Endothelial cell of umbilical vein (primary cell): ENCODE results near the gene GCNT2. TPM values are rescaled to one million over a fixed set of nuclear protein-coding genes. Genes with fewer than 3 reads are reported as not detected.

Source experiments
- BruUV-seq: library from RNA; stranded (reverse); fragments of 400-500 nt; replicated peaks from 2 replicates; lab custom pipeline; 2021; lab: Mats Ljungman, UMichigan
- CTCF ChIA-PET: fragments of 300-600, 350-600 bp; sonication (Branson Sonifier 250); formaldehyde crosslinking; loops from one replicate; lab custom pipeline; 2021; ENCODE audit warnings: antibody characterized with exemption, inconsistent platforms; lab: Charles Lee
- POLR2A ChIA-PET: fragments of 300-600, 350-600 bp; sonication (Branson Sonifier 250); formaldehyde crosslinking; loops from one replicate; lab custom pipeline; 2021; ENCODE audit warnings: antibody characterized with exemption, inconsistent platforms; lab: Charles Lee
- DNase-seq: peaks from one replicate; pipeline ENCODE4 v3.0.0-alpha.2; 2011; ENCODE audit warnings: low read depth, low spot score
- FAIRE-seq: peaks from 2 replicates; lab custom pipeline; 2011; peaks lifted over from hg19 to GRCh38; lab: Jason Lieb, UNC
- H2AFZ ChIP-seq: 2 replicates; pipeline ENCODE4 v1.6.0; 2012; ENCODE audit warnings: low read depth, low read length, control low read depth, inconsistent platforms
- H3K27ac ChIP-seq: 2 replicates; pipeline ENCODE4 v1.5.1; 2011; ENCODE audit warnings: low read depth, mild to moderate bottlenecking, control low read depth, low read length, moderate library complexity; ENCODE audit not compliant: insufficient read depth
- H3K27me3 ChIP-seq, 2 experiments: 2 replicates each; pipeline versions ENCODE4 v1.6.0 to v1.6.1; 2011; ENCODE audit warnings: low read length in 2 of 2, mixed read lengths in 1 of 2; ENCODE audit not compliant: control insufficient read depth in 2 of 2, insufficient read depth in 2 of 2
- H3K36me3 ChIP-seq, 2 experiments: 2 replicates in 1 of 2; 3 replicates in 1 of 2; pipeline ENCODE4 v1.5.1; 2011; ENCODE audit warnings: low read length in 2 of 2, mild to moderate bottlenecking in 1 of 2, moderate library complexity in 1 of 2; ENCODE audit not compliant: control insufficient read depth in 2 of 2, insufficient read depth in 2 of 2; ENCODE audit errors: extremely low read depth in 1 of 2
- H3K4me1 ChIP-seq: 3 replicates; pipeline ENCODE4 v1.5.1; 2011; ENCODE audit warnings: mild to moderate bottlenecking, low read length; ENCODE audit not compliant: control insufficient read depth, insufficient read depth; ENCODE audit errors: extremely low read depth
- H3K4me2 ChIP-seq: 2 replicates; pipeline ENCODE4 v1.6.1; 2011; ENCODE audit warnings: low read length, control low read depth, mixed read lengths; ENCODE audit not compliant: insufficient read depth
- H3K4me3 ChIP-seq, 3 experiments: fragments of 200-600 bp in 1 of 3; sonication (generic), shearing (Covaris generic) in 1 of 3; replicated peaks in 1 of 3; 2 replicates each; pipeline ENCODE4 v1.5.1; 2011 to 2016; ENCODE audit warnings: control low read depth in 3 of 3, low read length in 3 of 3, mild to moderate bottlenecking in 2 of 3, inconsistent platforms in 1 of 3, low read depth in 1 of 3, moderate library complexity in 1 of 3; ENCODE audit not compliant: insufficient read depth in 1 of 3
- H3K79me2 ChIP-seq: 2 replicates; pipeline ENCODE4 v1.6.0; 2012; ENCODE audit warnings: low read length, inconsistent platforms; ENCODE audit not compliant: control insufficient read depth, insufficient read depth
- H3K9ac ChIP-seq: replicated peaks from 2 replicates; pipeline ENCODE3; 2011; ENCODE audit warnings: low read length, control low read depth; ENCODE audit not compliant: insufficient read depth; ENCODE audit errors: extremely low read depth
- H3K9me1 ChIP-seq: replicated peaks from 3 replicates; pipeline ENCODE4 v1.6.0; 2011; ENCODE audit warnings: mild to moderate bottlenecking, low read length; ENCODE audit not compliant: control insufficient read depth, insufficient read depth; ENCODE audit errors: extremely low read depth
- H3K9me3 ChIP-seq: replicated peaks from 2 replicates; pipeline ENCODE4 v1.5.1; 2012; ENCODE audit warnings: low read length, inconsistent platforms; ENCODE audit not compliant: control insufficient read depth, insufficient read depth
- H4K20me1 ChIP-seq: replicated peaks from 2 replicates; pipeline ENCODE3; 2011; ENCODE audit warnings: mild to moderate bottlenecking, low read length; ENCODE audit not compliant: control insufficient read depth, insufficient read depth; ENCODE audit errors: extremely low read depth
- EZH2 ChIP-seq: IDR thresholded peaks from 2 replicates; pipeline ENCODE4 v1.6.1; 2012; ENCODE audit warnings: borderline replicate concordance, low read depth, mild to moderate bottlenecking, moderate library complexity, low read length, inconsistent platforms; ENCODE audit not compliant: severe bottlenecking
- FOS ChIP-seq: IDR thresholded peaks from 2 replicates; pipeline ENCODE4 v1.6.1; 2011; ENCODE audit warnings: mild to moderate bottlenecking, low read length, moderate library complexity, borderline replicate concordance; ENCODE audit not compliant: insufficient read depth
- GATA2 ChIP-seq: IDR thresholded peaks from 2 replicates; pipeline ENCODE4 v1.7.0; 2011; ENCODE audit warnings: low read depth, mild to moderate bottlenecking, moderate library complexity, mixed read lengths, low read length; ENCODE audit not compliant: insufficient read length, insufficient read depth
- JUN ChIP-seq: IDR thresholded peaks from 2 replicates; pipeline ENCODE4 v1.6.1; 2011; ENCODE audit warnings: borderline replicate concordance, low read depth; ENCODE audit not compliant: insufficient read length, insufficient read depth
- MYC ChIP-seq: IDR thresholded peaks from one replicate; pipeline ENCODE4 v1.6.1; 2011; ENCODE audit warnings: mild to moderate bottlenecking, low read depth, low read length
- POLR2A ChIP-seq: IDR thresholded peaks from 2 replicates; pipeline ENCODE4 v1.6.1; 2012; ENCODE audit warnings: low read depth, mild to moderate bottlenecking, control low read depth, low read length
- POLR2AphosphoS5 ChIP-seq: IDR thresholded peaks from 2 replicates; pipeline ENCODE4 v1.6.1; 2012; ENCODE audit warnings: low read depth, mild to moderate bottlenecking, control low read depth, low read length, moderate library complexity; ENCODE audit not compliant: insufficient read depth
- dilution Hi-C: fragments of 300-500 bp; cut with MboI; formaldehyde crosslinking; loops from one replicate; pipeline ENCODE4 v1.15.0; 2019; ENCODE audit warnings: low sequenced_read_pairs; ENCODE audit not compliant: extremely low pct_ligation_motif_present
- intact Hi-C: fragments of 100-400 bp; cut with micrococcal nuclease; formaldehyde crosslinking; loops from one replicate; pipeline ENCODE4 v1.10.0; 2022
- polyA plus RNA-seq, 4 experiments: library from polyadenylated mRNA; depleted of rRNA in 3 of 4; stranded (reverse) in 3 of 4; unstranded in 1 of 4; fragments of >200 nt; gene quantifications; 2 replicates each; pipeline versions ENCODE4 v1.2.1 to v1.2.3, GENCODE V29; 2011 to 2012; ENCODE audit warnings: missing spikeins in 1 of 4
- total RNA-seq: library from RNA; stranded (reverse); gene quantifications from 2 replicates; pipeline ENCODE4 v1.2.3, GENCODE V29; 2021
- TF ChIP-seq, protein P1 (sequence below): IDR thresholded peaks from 2 replicates; pipeline ENCODE4 v1.6.1; 2011; ENCODE audit not compliant: insufficient read depth, insufficient read length
- TF ChIP-seq, protein P2 (sequence below), 2 donors: IDR thresholded peaks; 1 replicate in 1 of 2; 2 replicates in 1 of 2; pipeline ENCODE4 v1.5.1; 2011; ENCODE audit warnings: low read length in 2 of 2, mild to moderate bottlenecking in 2 of 2, moderate library complexity in 2 of 2, control low read depth in 1 of 2, inconsistent platforms in 1 of 2, low read depth in 1 of 2; ENCODE audit not compliant: insufficient read depth in 1 of 2; ENCODE audit errors: extremely low read depth in 1 of 2

GCNT2 gene
- total and polyA plus RNA-seq, 2 donors (not counting 3 experiments of a cell fraction or from before 2014, with no cell fraction given): 3.8 to 10.9 TPM

DNA sequence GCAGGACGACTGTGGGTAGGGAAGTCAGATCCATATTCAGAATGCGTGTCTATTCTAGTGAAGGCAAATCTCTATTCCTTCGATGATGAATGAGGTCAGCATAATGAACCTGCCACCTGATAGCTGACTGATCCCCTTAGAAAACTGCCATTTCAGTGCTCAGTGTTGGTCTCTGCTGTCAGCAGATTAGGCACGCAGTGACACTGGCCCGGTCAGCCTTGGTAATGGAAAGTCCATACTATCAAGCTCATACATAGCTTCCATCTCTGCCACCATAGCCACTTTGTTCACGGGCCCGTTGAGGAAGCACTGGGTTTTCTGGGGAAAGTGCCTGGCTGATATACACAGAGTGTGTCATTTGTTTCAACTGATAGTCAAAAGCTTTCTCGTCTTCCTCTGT, 119.3 kb downstream of the GCNT2 start:
- Histone ChIP-seq H3K9ac (no peak overlapping the region), H3K27ac (no peak overlapping the region), H3K9me1 (no peaks in the 10 kb centered on the region), H3K4me3 (no peak overlapping the region), H3K79me2 (no peaks in the 10 kb centered on the region), H3K4me2 (no peak overlapping the region), H3K27me3 (peaks cover 0 to 2% of the 10 kb centered on the region in 2 experiments), H2AFZ (no peak overlapping the region), H4K20me1 (no peaks in the 10 kb centered on the region), H3K4me1 (no peaks in the 10 kb centered on the region), H3K36me3 (no peaks in the 10 kb centered on the region), H3K9me3 (no peaks in the 10 kb centered on the region)
- ChIA-PET CTCF (no interaction called here), POLR2A (no interaction called here)
- intact Hi-C loops: no loop called here
- no TSS peak for BruUV-seq
- dilution Hi-C loops: no loop called here
- no peak for FAIRE-seq
- no peak for DNase-seq
- TF ChIP-seq POLR2AphosphoS5: no peak
- no peak for TF ChIP-seq POLR2A
- no peak for TF ChIP-seq GATA2
- TF ChIP-seq MYC: no peak
- TF ChIP-seq, protein P1, sequence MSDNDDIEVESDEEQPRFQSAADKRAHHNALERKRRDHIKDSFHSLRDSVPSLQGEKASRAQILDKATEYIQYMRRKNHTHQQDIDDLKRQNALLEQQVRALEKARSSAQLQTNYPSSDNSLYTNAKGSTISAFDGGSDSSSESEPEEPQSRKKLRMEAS: no peak
- no peak for TF ChIP-seq JUN
- TF ChIP-seq, protein P2, sequence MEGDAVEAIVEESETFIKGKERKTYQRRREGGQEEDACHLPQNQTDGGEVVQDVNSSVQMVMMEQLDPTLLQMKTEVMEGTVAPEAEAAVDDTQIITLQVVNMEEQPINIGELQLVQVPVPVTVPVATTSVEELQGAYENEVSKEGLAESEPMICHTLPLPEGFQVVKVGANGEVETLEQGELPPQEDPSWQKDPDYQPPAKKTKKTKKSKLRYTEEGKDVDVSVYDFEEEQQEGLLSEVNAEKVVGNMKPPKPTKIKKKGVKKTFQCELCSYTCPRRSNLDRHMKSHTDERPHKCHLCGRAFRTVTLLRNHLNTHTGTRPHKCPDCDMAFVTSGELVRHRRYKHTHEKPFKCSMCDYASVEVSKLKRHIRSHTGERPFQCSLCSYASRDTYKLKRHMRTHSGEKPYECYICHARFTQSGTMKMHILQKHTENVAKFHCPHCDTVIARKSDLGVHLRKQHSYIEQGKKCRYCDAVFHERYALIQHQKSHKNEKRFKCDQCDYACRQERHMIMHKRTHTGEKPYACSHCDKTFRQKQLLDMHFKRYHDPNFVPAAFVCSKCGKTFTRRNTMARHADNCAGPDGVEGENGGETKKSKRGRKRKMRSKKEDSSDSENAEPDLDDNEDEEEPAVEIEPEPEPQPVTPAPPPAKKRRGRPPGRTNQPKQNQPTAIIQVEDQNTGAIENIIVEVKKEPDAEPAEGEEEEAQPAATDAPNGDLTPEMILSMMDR (IDR thresholded peaks at IDR 0.05; ENCODE audit: extremely low read depth in 1 of 2, insufficient read depth in 1 of 2, low read depth in 1 of 2, low read length in 2 of 2): no peak
- TF ChIP-seq FOS: no peak
- no peak for TF ChIP-seq EZH2
